Fibroblast of lung (primary cell): ENCODE measurements around the gene PRKCA. TPM values are rescaled to one million over a fixed set of nuclear protein-coding genes. Genes with fewer than 3 reads are reported as not detected.

Experiments
- DNase-seq, 2 donors: peaks; one replicate each; pipeline versions ENCODE4 v3.0.0 to v3.0.0-alpha.2; 2010; ENCODE audit warnings: low read depth in 2 of 2
- H2AFZ ChIP-seq: 2 replicates; pipeline ENCODE4 v1.5.1; 2012; ENCODE audit warnings: low read length, control low read depth, inconsistent platforms
- H3K27ac ChIP-seq: 2 replicates; pipeline ENCODE4 v1.5.1; 2011; ENCODE audit warnings: low read length, control low read depth; ENCODE audit not compliant: insufficient read depth
- H3K27me3 ChIP-seq: 2 replicates; pipeline ENCODE4 v1.5.1; 2011; ENCODE audit warnings: mild to moderate bottlenecking, low read length; ENCODE audit not compliant: control insufficient read depth, insufficient read depth
- H3K36me3 ChIP-seq: 2 replicates; pipeline ENCODE4 v1.5.1; 2011; ENCODE audit warnings: low read length; ENCODE audit not compliant: control insufficient read depth, insufficient read depth
- H3K4me1 ChIP-seq: 2 replicates; pipeline ENCODE4 v1.5.1; 2011; ENCODE audit warnings: low read length; ENCODE audit not compliant: control insufficient read depth, insufficient read depth; ENCODE audit errors: extremely low read depth
- H3K4me2 ChIP-seq: 2 replicates; pipeline ENCODE4 v1.5.1; 2011; ENCODE audit warnings: low read length, control low read depth; ENCODE audit not compliant: insufficient read depth; ENCODE audit errors: extremely low read depth
- H3K4me3 ChIP-seq, 4 experiments: fragments of 200-600 bp in 1 of 4; sonication (generic) in 1 of 4; replicated peaks in 1 of 4; 2 replicates each; pipeline ENCODE4 v1.5.1; 2011 to 2016; ENCODE audit warnings: low read length in 4 of 4, low read depth in 3 of 4, mild to moderate bottlenecking in 3 of 4, control low read depth in 2 of 4, inconsistent platforms in 1 of 4, mixed read lengths in 1 of 4; ENCODE audit not compliant: insufficient read depth in 1 of 4; ENCODE audit errors: control extremely low read depth in 1 of 4
- H3K79me2 ChIP-seq: 2 replicates; pipeline ENCODE4 v1.5.1; 2012; ENCODE audit warnings: mild to moderate bottlenecking, low read length, inconsistent platforms; ENCODE audit not compliant: control insufficient read depth, insufficient read depth
- H3K9ac ChIP-seq: 2 replicates; pipeline ENCODE4 v1.5.1; 2011; ENCODE audit warnings: mild to moderate bottlenecking, low read length, control low read depth; ENCODE audit not compliant: insufficient read depth
- H3K9me3 ChIP-seq: 2 replicates; pipeline ENCODE4 v1.5.1; 2012; ENCODE audit warnings: low read depth, low read length; ENCODE audit not compliant: control insufficient read depth, insufficient read depth
- H4K20me1 ChIP-seq: 2 replicates; pipeline ENCODE4 v1.5.1; 2011; ENCODE audit warnings: low read length; ENCODE audit not compliant: control insufficient read depth, insufficient read depth; ENCODE audit errors: extremely low read depth
- CTCF ChIP-seq, 2 donors: IDR thresholded peaks in 1 of 2; conservative IDR thresholded peaks in 1 of 2; 1 replicate in 1 of 2; 2 replicates in 1 of 2; pipeline ENCODE4 v1.5.1; 2011 to 2012; ENCODE audit warnings: low read length in 2 of 2, control low read depth in 1 of 2, inconsistent platforms in 1 of 2, low read depth in 1 of 2, mild to moderate bottlenecking in 1 of 2
- EZH2 ChIP-seq: IDR thresholded peaks from 2 replicates; pipeline ENCODE4 v1.5.1; 2012; ENCODE audit warnings: low read length, control low read depth, mild to moderate bottlenecking; ENCODE audit errors: missing control alignments
- polyA plus RNA-seq, 2 donors: library from polyadenylated mRNA; depleted of rRNA in 1 of 2; stranded (reverse) in 1 of 2; unstranded in 1 of 2; fragments of >200 nt; gene quantifications; 2 replicates each; pipeline ENCODE4 v1.2.1, GENCODE V29; 2011 to 2012; ENCODE audit warnings: missing spikeins in 1 of 2
- total RNA-seq: library from RNA; depleted of rRNA; stranded (reverse); fragments of >200 nt; gene quantifications from 2 replicates; pipeline ENCODE4 v1.2.1, GENCODE V29; 2014

The PRKCA gene
- total and polyA plus RNA-seq, 2 donors (not counting 1 experiment from before 2014, with no cell fraction given): 34.0 to 74.2 TPM

DNA sequence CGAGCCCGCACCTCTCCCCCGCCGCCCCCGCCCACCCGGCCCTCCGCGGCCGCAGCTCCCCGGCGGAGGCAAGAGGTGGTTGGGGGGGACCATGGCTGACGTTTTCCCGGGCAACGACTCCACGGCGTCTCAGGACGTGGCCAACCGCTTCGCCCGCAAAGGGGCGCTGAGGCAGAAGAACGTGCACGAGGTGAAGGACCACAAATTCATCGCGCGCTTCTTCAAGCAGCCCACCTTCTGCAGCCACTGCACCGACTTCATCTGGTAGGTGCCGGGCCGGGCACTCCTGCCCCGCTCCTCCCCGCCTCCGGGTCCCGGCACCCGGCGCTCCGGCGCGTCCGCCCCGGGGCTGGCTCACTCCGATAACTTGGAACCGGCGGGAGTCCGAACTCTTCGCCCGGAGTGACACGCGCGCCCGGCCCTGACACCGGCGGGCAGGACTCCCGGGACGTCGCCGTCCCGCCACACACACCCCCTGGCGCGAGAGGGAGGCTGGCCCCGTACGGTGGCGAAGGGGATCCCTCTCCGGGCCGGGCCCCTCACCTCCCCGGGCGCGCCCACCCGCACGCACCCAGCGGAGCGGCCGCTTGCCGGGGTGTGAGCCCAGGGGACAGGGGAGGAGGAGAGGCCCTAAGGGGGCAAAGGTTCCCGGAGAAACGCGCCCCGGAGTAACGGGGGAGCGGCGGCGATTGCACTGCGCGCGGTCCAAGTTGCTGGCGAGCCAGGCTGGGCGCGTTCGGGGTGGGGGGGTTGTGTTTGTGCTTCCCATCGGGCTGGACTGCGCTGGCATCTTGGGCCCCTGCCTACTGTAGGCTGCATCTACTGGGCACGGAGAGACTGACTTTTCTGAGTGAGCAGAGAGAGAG is 581 bp downstream of the PRKCA start:
- Histone ChIP-seq H3K27ac (peak overlapping the region; percentile 73), H3K9me3 (no peaks in the 10 kb centered on the region), H3K27me3 (no peaks in the 10 kb centered on the region), H3K4me1 (peaks cover 2% of the 10 kb centered on the region), H2AFZ (no peak overlapping the region), H3K9ac (peak overlapping the region; percentile 76), H3K4me3 (peak overlapping the region; percentile 61 to 87 (median 85)), H3K36me3 (no peaks in the 10 kb centered on the region), H3K4me2 (peak overlapping the region; percentile 37), H4K20me1 (no peaks in the 10 kb centered on the region), H3K79me2 (peaks cover 56% of the 10 kb centered on the region)
- TF ChIP-seq EZH2: no peak
- no peak for TF ChIP-seq CTCF (conservative IDR thresholded peaks at IDR 0.05 in 1 of 2, IDR thresholded peaks at IDR 0.05 in 1 of 2; ENCODE audit: low read depth in 1 of 2, low read length in 2 of 2)
- DNase-seq: peak; percentile 62 to 63

GRCh38 chr17:66304304-66305174 is 2.1 kb downstream of the PRKCA start:
- no peak overlapping the region for H2AFZ ChIP-seq
- H3K4me1 ChIP-seq: peaks cover 2% of the 10 kb centered on the region
- H3K27ac ChIP-seq: peak overlapping the region; percentile 74
- peaks cover 72% of the 10 kb centered on the region for H3K79me2 ChIP-seq
- H4K20me1 ChIP-seq: no peaks in the 10 kb centered on the region
- H3K36me3 ChIP-seq: no peaks in the 10 kb centered on the region
- H3K4me2 ChIP-seq: peak overlapping the region; percentile 89
- H3K4me3 ChIP-seq: peak overlapping the region; percentile 61 to 87 (median 85)
- H3K27me3 ChIP-seq: no peaks in the 10 kb centered on the region
- peak; percentile 39 to 51 for DNase-seq
- peak overlapping the region; percentile 18 for H3K9ac ChIP-seq
- no peaks in the 10 kb centered on the region for H3K9me3 ChIP-seq
- TF ChIP-seq EZH2: no peak
- TF ChIP-seq CTCF (conservative IDR thresholded peaks at IDR 0.05 in 1 of 2, IDR thresholded peaks at IDR 0.05 in 1 of 2; ENCODE audit: low read depth in 1 of 2, low read length in 2 of 2): no peak

DNA sequence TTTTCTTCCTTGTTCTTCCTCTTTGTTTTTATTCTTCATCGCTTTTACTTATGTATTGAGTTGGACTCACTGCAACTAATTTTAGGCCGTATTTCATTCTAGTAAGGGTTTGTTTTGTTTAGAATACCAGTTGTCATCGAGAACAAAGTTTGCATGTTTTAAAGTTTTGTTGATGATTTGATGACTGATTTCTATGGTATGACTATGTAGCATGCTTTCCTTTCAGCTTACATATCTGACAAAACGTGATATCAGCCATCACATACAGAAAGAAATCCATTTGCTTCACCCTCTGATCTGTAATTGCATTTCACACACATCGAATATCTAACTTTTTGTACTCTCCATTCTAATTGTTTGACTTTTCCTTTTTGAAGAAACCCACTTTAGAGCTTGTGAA is 4.0 kb downstream of the PRKCA start:
- Histone ChIP-seq H3K4me1 (peaks cover 2% of the 10 kb centered on the region), H3K9me3 (no peaks in the 10 kb centered on the region), H4K20me1 (no peaks in the 10 kb centered on the region), H3K9ac (no peak overlapping the region), H3K36me3 (no peaks in the 10 kb centered on the region), H2AFZ (no peak overlapping the region), H3K27me3 (no peaks in the 10 kb centered on the region), H3K27ac (peak overlapping the region; percentile 53), H3K4me3 (peak overlapping the region; percentile 61 to 87 (median 85)), H3K4me2 (peak overlapping the region; percentile 89), H3K79me2 (peaks cover 91% of the 10 kb centered on the region)
- peak; percentile 68 to 70 for DNase-seq
- TF ChIP-seq EZH2 (no peak), CTCF (conservative IDR thresholded peaks at IDR 0.05 in 1 of 2, IDR thresholded peaks at IDR 0.05 in 1 of 2; ENCODE audit: low read depth in 1 of 2, low read length in 2 of 2) (no peak)
